ENCODE results near the gene TAP2. TPM values are rescaled to one million over a fixed set of nuclear protein-coding genes. Genes with fewer than 3 reads are reported as not detected.

Gene TAP2
- total and polyA plus RNA-seq, 2 of the 13 experiments (the other 11 are each of a cell fraction or from before 2014, with no cell fraction given), result 10.3 to 17.6 TPM

GRCh38 chr6:32838114-32838958, at the start of gene TAP2 (continued):
- peak; percentile 90 for TF ChIP-seq SNAPC4 (CRISPR knock-in tag; IDR thresholded peaks at IDR 0.05)
- no peak for TF ChIP-seq NR2F6 (IDR thresholded peaks at IDR 0.05)
- TF ChIP-seq NR2F6 (CRISPR knock-in tag; IDR thresholded peaks at IDR 0.05), result peak; percentile 45; the same call in 1 of the 2 replicates
- peak; percentile 98 for TF ChIP-seq XRCC5 (optimal IDR thresholded peaks at IDR 0.05; ENCODE audit: low read length)
- TF ChIP-seq FOXO4 (CRISPR knock-in tag; conservative IDR thresholded peaks at IDR 0.05), result no peak
- TF ChIP-seq MTERF4 (CRISPR knock-in tag; IDR thresholded peaks at IDR 0.05), result no peak
- 0 out of 2 replicates have a peak, but pooled peaks have one; percentile 38 for TF ChIP-seq ZNF513 (CRISPR knock-in tag; conservative IDR thresholded peaks at IDR 0.05)
- TF ChIP-seq NFKBIZ (CRISPR knock-in tag; IDR thresholded peaks at IDR 0.05), result peak; percentile 90; the same call in 1 of the 2 replicates
- TF ChIP-seq POGZ (CRISPR knock-in tag; IDR thresholded peaks at IDR 0.05), result peak; percentile 79; the same call in 1 of the 2 replicates
- peak; percentile 68; the same call in 1 of the 2 replicates for TF ChIP-seq MYC (CRISPR knock-in tag; IDR thresholded peaks at IDR 0.05; ENCODE audit: borderline replicate concordance)
- peak; percentile 71 for TF ChIP-seq SMC3 (IDR thresholded peaks at IDR 0.05; ENCODE audit: low read length)
- TF ChIP-seq GLMP (CRISPR knock-in tag; IDR thresholded peaks at IDR 0.05; ENCODE audit: borderline replicate concordance), result no peak
- no peak for TF ChIP-seq ZNF674 (CRISPR knock-in tag; IDR thresholded peaks at IDR 0.05; ENCODE audit: low read depth)
- TF ChIP-seq U2AF2 (IDR thresholded peaks at IDR 0.05; ENCODE audit: low read depth, low read length), result no peak
- no peak for TF ChIP-seq SMAD9 (CRISPR knock-in tag; IDR thresholded peaks at IDR 0.05)
- TF ChIP-seq GMEB2 (CRISPR knock-in tag; IDR thresholded peaks at IDR 0.05; ENCODE audit: low read depth), result no peak
- TF ChIP-seq HDAC1 (CRISPR knock-in tag; IDR thresholded peaks at IDR 0.05), result peak; percentile 82
